Osteocyte (in vitro differentiated cells): Measurements from ENCODE around the gene TRAK2. TPM values are rescaled to one million over a fixed set of nuclear protein-coding genes. Genes with fewer than 3 reads are reported as not detected.
"Not testable (repeated sequence)": the region's sequence is repeated elsewhere in the genome, so short reads cannot be mapped to it uniquely, and the experiment has no call there.

Source experiments
- DNase-seq: peaks from one replicate; pipeline ENCODE4 v3.0.0; 2021; ENCODE audit warnings: mixed read lengths; ENCODE audit not compliant: unreplicated experiment; ENCODE audit errors: extremely low spot score
- H3K27ac Mint-ChIP-seq: one replicate; pipeline ENCODE4 v1.8.0; 2021; ENCODE audit warnings: mild to moderate bottlenecking, mixed read lengths; ENCODE audit not compliant: unreplicated experiment
- H3K27me3 Mint-ChIP-seq: one replicate; pipeline ENCODE4 v1.8.0; 2021; ENCODE audit warnings: mixed read lengths; ENCODE audit not compliant: unreplicated experiment
- H3K36me3 Mint-ChIP-seq: one replicate; pipeline ENCODE4 v1.8.0; 2021; ENCODE audit warnings: mixed read lengths; ENCODE audit not compliant: unreplicated experiment
- H3K4me1 Mint-ChIP-seq: one replicate; pipeline ENCODE4 v1.8.0; 2021; ENCODE audit warnings: mixed read lengths; ENCODE audit not compliant: unreplicated experiment
- H3K4me3 Mint-ChIP-seq: one replicate; pipeline ENCODE4 v1.8.0; 2021; ENCODE audit warnings: mild to moderate bottlenecking, moderate library complexity, mixed read lengths; ENCODE audit not compliant: unreplicated experiment
- H3K9me3 Mint-ChIP-seq: one replicate; pipeline ENCODE4 v1.8.0; 2021; ENCODE audit warnings: mixed read lengths; ENCODE audit not compliant: unreplicated experiment
- total RNA-seq: library from RNA; stranded (reverse); gene quantifications from 2 replicates; pipeline ENCODE4 v1.2.1, GENCODE V29; 2021
- TF ChIP-seq, protein P1 (sequence below): fragments of 200-600 bp; sonication (generic); IDR thresholded peaks from 2 replicates; pipeline ENCODE4 v1.5.0; 2021; ENCODE audit warnings: antibody characterized with exemption, mild to moderate bottlenecking, moderate library complexity

Gene TRAK2
- total RNA-seq, 1 donor from 2014 or later: 38.7 TPM

- no peak for DNase-seq
- Mint-ChIP-seq H3K27me3 (no peaks in the 10 kb centered on the region), H3K27ac (no peak overlapping the region), H3K36me3 (peaks cover 52% of the 10 kb centered on the region), H3K9me3 (peaks cover 23% of the 10 kb centered on the region), H3K4me1 (no peaks in the 10 kb centered on the region), H3K4me3 (no peak overlapping the region)
- TF ChIP-seq, protein P1, sequence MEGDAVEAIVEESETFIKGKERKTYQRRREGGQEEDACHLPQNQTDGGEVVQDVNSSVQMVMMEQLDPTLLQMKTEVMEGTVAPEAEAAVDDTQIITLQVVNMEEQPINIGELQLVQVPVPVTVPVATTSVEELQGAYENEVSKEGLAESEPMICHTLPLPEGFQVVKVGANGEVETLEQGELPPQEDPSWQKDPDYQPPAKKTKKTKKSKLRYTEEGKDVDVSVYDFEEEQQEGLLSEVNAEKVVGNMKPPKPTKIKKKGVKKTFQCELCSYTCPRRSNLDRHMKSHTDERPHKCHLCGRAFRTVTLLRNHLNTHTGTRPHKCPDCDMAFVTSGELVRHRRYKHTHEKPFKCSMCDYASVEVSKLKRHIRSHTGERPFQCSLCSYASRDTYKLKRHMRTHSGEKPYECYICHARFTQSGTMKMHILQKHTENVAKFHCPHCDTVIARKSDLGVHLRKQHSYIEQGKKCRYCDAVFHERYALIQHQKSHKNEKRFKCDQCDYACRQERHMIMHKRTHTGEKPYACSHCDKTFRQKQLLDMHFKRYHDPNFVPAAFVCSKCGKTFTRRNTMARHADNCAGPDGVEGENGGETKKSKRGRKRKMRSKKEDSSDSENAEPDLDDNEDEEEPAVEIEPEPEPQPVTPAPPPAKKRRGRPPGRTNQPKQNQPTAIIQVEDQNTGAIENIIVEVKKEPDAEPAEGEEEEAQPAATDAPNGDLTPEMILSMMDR: no peak
These were observed 81.5 kb downstream of the TRAK2 start for GRCh38 chr2:201369775-201370174.

- Mint-ChIP-seq H3K36me3 (peaks cover 51% of the 10 kb centered on the region), H3K9me3 (peaks cover 26% of the 10 kb centered on the region)
- not testable (repeated sequence) for H3K4me1 Mint-ChIP-seq, H3K27ac Mint-ChIP-seq, H3K4me3 Mint-ChIP-seq, DNase-seq, H3K27me3 Mint-ChIP-seq
These were observed 81.9 kb downstream of the TRAK2 start for GRCh38 chr2:201369318-201369717.

DNA sequence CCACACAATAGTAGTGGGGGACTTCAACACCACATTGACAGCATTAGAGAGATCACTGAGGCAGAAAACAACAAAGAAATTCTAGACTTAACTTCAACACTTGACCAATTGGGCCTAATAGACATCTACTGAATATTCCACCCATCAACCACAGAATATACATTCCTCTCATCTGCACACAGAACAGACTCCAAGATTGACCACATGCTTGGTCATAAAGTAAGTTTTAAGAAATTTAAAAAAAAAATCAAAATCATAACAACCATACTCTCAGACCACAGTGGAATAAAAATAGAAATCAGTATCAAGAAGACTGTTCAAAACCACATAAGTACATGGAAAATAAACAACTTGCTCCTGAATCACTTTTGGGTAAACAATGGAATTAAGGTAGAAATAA lies 85.1 kb downstream of the TRAK2 start:
- H3K27me3 Mint-ChIP-seq: no peaks in the 10 kb centered on the region
- TF ChIP-seq, protein P1: no peak
- peaks cover 44% of the 10 kb centered on the region for H3K36me3 Mint-ChIP-seq
- no peak for DNase-seq
- no peak overlapping the region for H3K4me3 Mint-ChIP-seq
- no peaks in the 10 kb centered on the region for H3K4me1 Mint-ChIP-seq
- no peak overlapping the region for H3K27ac Mint-ChIP-seq
- peaks cover 28% of the 10 kb centered on the region for H3K9me3 Mint-ChIP-seq

GRCh38 chr2:201363857-201364560 lies 87.2 kb downstream of the TRAK2 start:
- Mint-ChIP-seq H3K4me1 (no peaks in the 10 kb centered on the region), H3K9me3 (peaks cover 28% of the 10 kb centered on the region), H3K27me3 (no peaks in the 10 kb centered on the region), H3K27ac (no peak overlapping the region), H3K36me3 (peaks cover 39% of the 10 kb centered on the region), H3K4me3 (no peak overlapping the region)
- TF ChIP-seq, protein P1: peak; percentile 67
- DNase-seq: no peak

DNA sequence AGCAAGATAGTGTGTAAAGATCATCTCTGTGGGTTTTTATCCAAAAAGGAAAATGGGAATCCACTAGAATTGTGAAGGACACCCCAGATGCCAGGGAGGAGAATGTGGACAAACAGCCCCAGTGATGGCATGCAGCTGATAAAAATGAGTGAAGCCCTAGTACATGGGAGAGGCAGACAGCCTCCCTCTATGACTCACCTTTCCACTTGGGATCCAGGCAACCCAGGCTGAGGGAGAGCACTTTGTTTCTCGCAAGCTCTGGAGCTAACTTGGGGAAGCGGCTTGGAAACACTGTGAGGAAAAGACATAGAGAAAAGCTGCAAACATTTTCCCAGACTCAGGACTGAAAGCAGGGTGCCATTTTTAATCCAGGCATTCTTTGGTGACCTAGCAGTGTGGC lies 88.9 kb downstream of the TRAK2 start:
- H3K27ac Mint-ChIP-seq: no peak overlapping the region
- no peaks in the 10 kb centered on the region for H3K27me3 Mint-ChIP-seq
- H3K9me3 Mint-ChIP-seq: peaks cover 14% of the 10 kb centered on the region
- H3K4me1 Mint-ChIP-seq: peaks cover 4% of the 10 kb centered on the region
- TF ChIP-seq, protein P1: no peak
- no peak overlapping the region for H3K4me3 Mint-ChIP-seq
- DNase-seq: no peak
- H3K36me3 Mint-ChIP-seq: peaks cover 36% of the 10 kb centered on the region
